Measurements from ENCODE around the gene HSPA9.

DNA sequence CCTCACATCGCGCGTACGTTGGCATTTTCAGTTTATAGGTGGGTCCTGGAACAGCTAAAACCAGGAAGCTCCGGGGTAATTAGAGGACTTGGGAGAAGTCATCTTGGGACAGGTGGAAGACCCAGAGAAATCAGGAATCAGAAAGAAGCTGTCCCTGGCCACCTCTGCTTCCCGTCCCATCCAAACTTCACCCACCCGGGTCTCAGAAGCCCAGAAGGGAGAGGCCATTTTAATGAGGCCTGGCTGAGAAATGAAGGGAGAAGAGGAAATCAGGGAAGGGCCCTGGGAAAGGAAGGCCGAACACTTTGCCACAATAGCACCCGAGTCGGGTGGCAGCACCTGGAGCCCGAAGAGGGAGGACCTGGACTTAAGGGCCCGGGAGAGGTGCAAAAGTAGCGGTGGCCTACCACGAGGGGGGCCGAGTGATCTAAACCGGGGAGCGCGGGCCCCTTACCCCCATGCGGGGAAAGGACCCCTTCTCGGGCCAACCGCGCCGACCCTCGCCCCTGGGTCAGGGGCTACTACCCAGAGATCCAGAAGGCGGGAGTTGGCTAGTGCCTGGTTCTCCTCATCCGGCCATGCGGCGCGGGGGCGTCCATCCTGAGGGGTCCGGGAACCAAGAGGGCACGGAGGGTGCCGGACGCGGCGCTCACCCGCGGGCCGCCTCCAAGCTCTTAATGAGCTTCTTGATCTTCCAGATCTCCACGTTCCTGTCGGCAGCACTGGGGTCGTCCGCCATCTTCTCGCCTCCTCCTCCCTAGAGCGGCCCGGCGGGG is 32.8 kb downstream of the HSPA9 start:
- TF ChIP-seq CTCF (IDR thresholded peaks at IDR 0.05) (no peak), JAZF1 (CRISPR knock-in tag; IDR thresholded peaks at IDR 0.05) (no peak), ZSCAN18 (CRISPR knock-in tag; IDR thresholded peaks at IDR 0.05) (no peak), NR3C1 (CRISPR knock-in tag; conservative IDR thresholded peaks at IDR 0.05; ENCODE audit: low read depth) (no peak), MXD4 (CRISPR knock-in tag; IDR thresholded peaks at IDR 0.05; ENCODE audit: borderline replicate concordance) (no peak), ESRRA (CRISPR knock-in tag; IDR thresholded peaks at IDR 0.05; ENCODE audit: borderline replicate concordance) (no peak), MAX (CRISPR knock-in tag; IDR thresholded peaks at IDR 0.05) (no peak), ETV6 (CRISPR knock-in tag; IDR thresholded peaks at IDR 0.05) (no peak), EMX1 (CRISPR knock-in tag; IDR thresholded peaks at IDR 0.05) (no peak), ATF6 (CRISPR knock-in tag; IDR thresholded peaks at IDR 0.05) (no peak)
- TF ChIP-seq, protein P1, sequence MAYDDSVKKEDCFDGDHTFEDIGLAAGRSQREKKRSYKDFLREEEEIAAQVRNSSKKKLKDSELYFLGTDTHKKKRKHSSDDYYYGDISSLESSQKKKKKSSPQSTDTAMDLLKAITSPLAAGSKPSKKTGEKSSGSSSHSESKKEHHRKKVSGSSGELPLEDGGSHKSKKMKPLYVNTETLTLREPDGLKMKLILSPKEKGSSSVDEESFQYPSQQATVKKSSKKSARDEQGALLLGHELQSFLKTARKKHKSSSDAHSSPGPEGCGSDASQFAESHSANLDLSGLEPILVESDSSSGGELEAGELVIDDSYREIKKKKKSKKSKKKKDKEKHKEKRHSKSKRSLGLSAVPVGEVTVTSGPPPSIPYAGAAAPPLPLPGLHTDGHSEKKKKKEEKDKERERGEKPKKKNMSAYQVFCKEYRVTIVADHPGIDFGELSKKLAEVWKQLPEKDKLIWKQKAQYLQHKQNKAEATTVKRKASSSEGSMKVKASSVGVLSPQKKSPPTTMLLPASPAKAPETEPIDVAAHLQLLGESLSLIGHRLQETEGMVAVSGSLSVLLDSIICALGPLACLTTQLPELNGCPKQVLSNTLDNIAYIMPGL (CRISPR knock-in tag; IDR thresholded peaks at IDR 0.05) = no peak

All from WTC11 (cell line).